GM21786 (cell line): Measurements from ENCODE around the gene GOLGA8B.
A peak's percentile ranks its signal among the peaks of the same experiment; 100 is the strongest.
"Not testable (repeated sequence)": the region's sequence is repeated elsewhere in the genome, so short reads cannot be mapped to it uniquely, and the experiment has no call there.

Experiments used
- ATAC-seq: cut with Tn5 transposase; IDR thresholded peaks from one replicate; pipeline ENCODE4 v1.9.1; 2021; ENCODE audit not compliant: unreplicated experiment

GOLGA8B gene

GRCh38 chr15:34567174-34567573 is 16.3 kb downstream of the GOLGA8B start:
- ATAC-seq, result not testable (repeated sequence)

- ATAC-seq, result not testable (repeated sequence)
Measured at GRCh38 chr15:34564711-34565110, 18.7 kb downstream of the GOLGA8B start.

GRCh38 chr15:34560814-34561213 is 22.6 kb downstream of the GOLGA8B start:
- ATAC-seq, result not testable (repeated sequence)

GRCh38 chr15:34559764-34560163 is 23.7 kb downstream of the GOLGA8B start:
- ATAC-seq, result not testable (repeated sequence)

GRCh38 chr15:34555162-34555561 is 28.3 kb downstream of the GOLGA8B start:
- not testable (repeated sequence) for ATAC-seq

GRCh38 chr15:34554716-34555115 is 28.7 kb downstream of the GOLGA8B start:
- ATAC-seq, result not testable (repeated sequence)

- not testable (repeated sequence) for ATAC-seq
Measured at GRCh38 chr15:34554126-34554525, 29.3 kb downstream of the GOLGA8B start.

- peak; percentile 66 for ATAC-seq
Measured at GRCh38 chr15:34550129-34550528, 33.3 kb downstream of the GOLGA8B start.

- ATAC-seq, result peak; percentile 69
Measured at GRCh38 chr15:34549381-34549809, 34.1 kb downstream of the GOLGA8B start.

- not testable (repeated sequence) for ATAC-seq
Measured at GRCh38 chr15:34543860-34544649, 39.4 kb downstream of the GOLGA8B start.

- ATAC-seq, result not testable (repeated sequence)
Measured at GRCh38 chr15:34535857-34536256, 47.6 kb downstream of the GOLGA8B start.
